IMR-90 (cell line): Measurements from ENCODE around the gene SLBP. TPM values are rescaled to one million over a fixed set of nuclear protein-coding genes. Genes with fewer than 3 reads are reported as not detected.

Experiments
- microRNA-seq, 2 experiments: library from miRNA; stranded (forward) in 1 of 2; unstranded in 1 of 2; fragments of 10-50 nt in 1 of 2; fragments of <30 nt in 1 of 2; gene quantifications in 1 of 2; microRNA quantifications in 1 of 2; one replicate each; pipeline versions ENCODE3 to v1.1.0; 2013 to 2020; ENCODE audit not compliant: insufficient read depth in 1 of 2, insufficient read length in 1 of 2, unreplicated experiment in 1 of 2
- polyA plus RNA-seq, 3 experiments: library from polyadenylated mRNA; depleted of rRNA; stranded (reverse); fragments of >200 nt; gene quantifications; 2 replicates each; pipeline ENCODE4 v1.2.3, GENCODE V29; 2012; ENCODE audit warnings: low replicate concordance in 1 of 3
- small RNA-seq, 5 experiments: library from RNA; depleted of rRNA; stranded (forward); fragments of <200 nt; gene quantifications; one replicate each; pipeline ENCODE3, GENCODE V24; 2012
- total RNA-seq: library from RNA; depleted of rRNA; stranded (reverse); fragments of >200 nt; gene quantifications from 2 replicates; pipeline ENCODE4 v1.2.3, GENCODE V29; 2012; rRNA removed

SLBP gene
- total and polyA plus RNA-seq, 2 of the 4 experiments (the other 2 are of a cell fraction), result 64.9 to 66.1 TPM

Small RNA genes lying within 50 kb of the gene (microRNA-seq; reads per million reads assigned to microRNA genes)
- not detected for gene RF00019 (ENCODE audit: insufficient read depth, insufficient read length)

Small RNA genes lying within 50 kb of the gene (small RNA-seq; reads per million reads assigned to genes)
- 0 reads per million in 5 experiments for gene RF00019

Other genes starting within 250 kb of the SLBP start
- gene FAM53A, start 28.0 kb downstream of the SLBP start, total RNA-seq, result 1.9 and 2.0 TPM in 2 replicates
- gene FAM53A, start 28.0 kb downstream of the SLBP start, polyA plus RNA-seq (2012; rRNA removed), result 3.1 and 4.4 TPM in 2 replicates
- gene TMEM129, start 9.0 kb upstream of the SLBP start, total RNA-seq, result 6.6 and 6.7 TPM in 2 replicates
- 26.6 and 30.6 TPM in 2 replicates for gene TMEM129, start 9.0 kb upstream of the SLBP start, polyA plus RNA-seq (2012; rRNA removed)
- 15.0 and 15.1 TPM in 2 replicates for gene TACC3, start 9.2 kb upstream of the SLBP start, total RNA-seq
- gene TACC3, start 9.2 kb upstream of the SLBP start, polyA plus RNA-seq (2012; rRNA removed), result 49.7 and 49.8 TPM in 2 replicates
- 0.18 and 0.28 TPM in 2 replicates for gene FGFR3, start 81.0 kb upstream of the SLBP start, total RNA-seq
- 0.67 and 0.93 TPM in 2 replicates for gene FGFR3, start 81.0 kb upstream of the SLBP start, polyA plus RNA-seq (2012; rRNA removed)
- gene LETM1, start 143.8 kb upstream of the SLBP start, total RNA-seq, result 49.3 and 68.0 TPM in 2 replicates
- gene LETM1, start 143.8 kb upstream of the SLBP start, polyA plus RNA-seq (2012; rRNA removed), result 25.0 and 28.2 TPM in 2 replicates
- 62.2 and 68.1 TPM in 2 replicates for gene NSD2, start 159.1 kb upstream of the SLBP start, total RNA-seq
- gene NSD2, start 159.1 kb upstream of the SLBP start, polyA plus RNA-seq (2012; rRNA removed), result 29.4 and 35.9 TPM in 2 replicates